ENCODE measurements around the gene TMEM42. TPM values are rescaled to one million over a fixed set of nuclear protein-coding genes. Genes with fewer than 3 reads are reported as not detected.

The TMEM42 gene
- total and polyA plus RNA-seq, 2 of the 13 experiments (the other 11 are each of a cell fraction or from before 2014, with no cell fraction given): 5.5 to 24.5 TPM

- H3K36me3 ChIP-seq (replicated peaks in 1 of 2; ENCODE audit: control insufficient read depth in 1 of 2, insufficient read depth in 2 of 2, low read length in 2 of 2): peaks cover 8 to 66% of the 10 kb centered on the region in 2 experiments
- no peaks in the 10 kb centered on the region for H3K4me1 ChIP-seq (ENCODE audit: insufficient read depth, low read length)
- H3K9ac ChIP-seq (ENCODE audit: insufficient read depth, low read depth, low read length): no peak overlapping the region
- intact Hi-C loops (cut with micrococcal nuclease; ENCODE audit: unreplicated experiment) (no loop called here), in situ Hi-C loops (cut with HindIII; ENCODE audit: extremely low pct_ligation_motif_present, low pct_unique_long_range_greater_than_20kb) (no loop called here)
- ATAC-seq: no peak
- no peaks in the 10 kb centered on the region for H3K9me3 ChIP-seq (ENCODE audit: low read length)
- FAIRE-seq: no peak
- WGBS (ENCODE audit: low lambda C conversion rate): 91% methylated on average over 2 of the region's 2 CpGs
- H3K27me3 ChIP-seq (ENCODE audit: control insufficient read depth in 1 of 2, insufficient read depth in 2 of 2, low read length in 2 of 2): no peaks in the 10 kb centered on the region
- H4K20me1 ChIP-seq (ENCODE audit: insufficient read depth, low read length): no peaks in the 10 kb centered on the region
- no peak for DNase-seq (ENCODE audit: low spot score)
- BruUV-seq (replicated peaks): no TSS peak
- H3K79me2 ChIP-seq (ENCODE audit: insufficient read depth, low read length): no peaks in the 10 kb centered on the region
- H3K27ac ChIP-seq (ENCODE audit: extremely low read length, insufficient read depth, low read length): no peak overlapping the region
- H3K4me3 ChIP-seq (replicated peaks in 1 of 3; ENCODE audit: insufficient read depth in 1 of 3, low read depth in 2 of 3, low read length in 3 of 3): no peak overlapping the region
- ChIA-PET POLR2A (no interaction called here), CTCF (ENCODE audit: low intra/inter-chr PET ratio, low total read pairs) (no interaction called here)
- TF ChIP-seq ZNF75D (CRISPR knock-in tag; IDR thresholded peaks at IDR 0.05; ENCODE audit: borderline replicate concordance): no peak
- no peak for TF ChIP-seq ZNF333 (CRISPR knock-in tag; IDR thresholded peaks at IDR 0.05; ENCODE audit: borderline replicate concordance)
- TF ChIP-seq ZBTB38 (CRISPR knock-in tag; IDR thresholded peaks at IDR 0.05): no peak
- TF ChIP-seq ZNF343 (CRISPR knock-in tag; IDR thresholded peaks at IDR 0.05): no peak
- no peak for TF ChIP-seq ZNF780A (CRISPR knock-in tag; IDR thresholded peaks at IDR 0.05)
- no peak for TF ChIP-seq SP5 (CRISPR knock-in tag; IDR thresholded peaks at IDR 0.05; ENCODE audit: borderline replicate concordance, low read depth)
- no peak for TF ChIP-seq SMARCC2 (IDR thresholded peaks at IDR 0.05)
- TF ChIP-seq, protein P1, sequence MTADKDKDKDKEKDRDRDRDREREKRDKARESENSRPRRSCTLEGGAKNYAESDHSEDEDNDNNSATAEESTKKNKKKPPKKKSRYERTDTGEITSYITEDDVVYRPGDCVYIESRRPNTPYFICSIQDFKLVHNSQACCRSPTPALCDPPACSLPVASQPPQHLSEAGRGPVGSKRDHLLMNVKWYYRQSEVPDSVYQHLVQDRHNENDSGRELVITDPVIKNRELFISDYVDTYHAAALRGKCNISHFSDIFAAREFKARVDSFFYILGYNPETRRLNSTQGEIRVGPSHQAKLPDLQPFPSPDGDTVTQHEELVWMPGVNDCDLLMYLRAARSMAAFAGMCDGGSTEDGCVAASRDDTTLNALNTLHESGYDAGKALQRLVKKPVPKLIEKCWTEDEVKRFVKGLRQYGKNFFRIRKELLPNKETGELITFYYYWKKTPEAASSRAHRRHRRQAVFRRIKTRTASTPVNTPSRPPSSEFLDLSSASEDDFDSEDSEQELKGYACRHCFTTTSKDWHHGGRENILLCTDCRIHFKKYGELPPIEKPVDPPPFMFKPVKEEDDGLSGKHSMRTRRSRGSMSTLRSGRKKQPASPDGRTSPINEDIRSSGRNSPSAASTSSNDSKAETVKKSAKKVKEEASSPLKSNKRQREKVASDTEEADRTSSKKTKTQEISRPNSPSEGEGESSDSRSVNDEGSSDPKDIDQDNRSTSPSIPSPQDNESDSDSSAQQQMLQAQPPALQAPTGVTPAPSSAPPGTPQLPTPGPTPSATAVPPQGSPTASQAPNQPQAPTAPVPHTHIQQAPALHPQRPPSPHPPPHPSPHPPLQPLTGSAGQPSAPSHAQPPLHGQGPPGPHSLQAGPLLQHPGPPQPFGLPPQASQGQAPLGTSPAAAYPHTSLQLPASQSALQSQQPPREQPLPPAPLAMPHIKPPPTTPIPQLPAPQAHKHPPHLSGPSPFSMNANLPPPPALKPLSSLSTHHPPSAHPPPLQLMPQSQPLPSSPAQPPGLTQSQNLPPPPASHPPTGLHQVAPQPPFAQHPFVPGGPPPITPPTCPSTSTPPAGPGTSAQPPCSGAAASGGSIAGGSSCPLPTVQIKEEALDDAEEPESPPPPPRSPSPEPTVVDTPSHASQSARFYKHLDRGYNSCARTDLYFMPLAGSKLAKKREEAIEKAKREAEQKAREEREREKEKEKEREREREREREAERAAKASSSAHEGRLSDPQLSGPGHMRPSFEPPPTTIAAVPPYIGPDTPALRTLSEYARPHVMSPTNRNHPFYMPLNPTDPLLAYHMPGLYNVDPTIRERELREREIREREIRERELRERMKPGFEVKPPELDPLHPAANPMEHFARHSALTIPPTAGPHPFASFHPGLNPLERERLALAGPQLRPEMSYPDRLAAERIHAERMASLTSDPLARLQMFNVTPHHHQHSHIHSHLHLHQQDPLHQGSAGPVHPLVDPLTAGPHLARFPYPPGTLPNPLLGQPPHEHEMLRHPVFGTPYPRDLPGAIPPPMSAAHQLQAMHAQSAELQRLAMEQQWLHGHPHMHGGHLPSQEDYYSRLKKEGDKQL (CRISPR knock-in tag; IDR thresholded peaks at IDR 0.05; ENCODE audit: low read depth): no peak
- TF ChIP-seq ZNF749 (CRISPR knock-in tag; IDR thresholded peaks at IDR 0.05; ENCODE audit: borderline replicate concordance): no peak
- TF ChIP-seq TP53 (CRISPR knock-in tag; conservative IDR thresholded peaks at IDR 0.05): no peak
- TF ChIP-seq HMGA1 (CRISPR knock-in tag; conservative IDR thresholded peaks at IDR 0.05): no peak
- TF ChIP-seq ARNT (IDR thresholded peaks at IDR 0.05): no peak
- TF ChIP-seq HDAC2 (CRISPR knock-in tag; IDR thresholded peaks at IDR 0.05): no peak
- TF ChIP-seq ZNF503 (CRISPR knock-in tag; IDR thresholded peaks at IDR 0.05): no peak
- TF ChIP-seq MATR3 (CRISPR knock-in tag; IDR thresholded peaks at IDR 0.05): no peak
- no peak for TF ChIP-seq ZNF773 (CRISPR knock-in tag; IDR thresholded peaks at IDR 0.05; ENCODE audit: borderline replicate concordance)
- TF ChIP-seq, protein P2, sequence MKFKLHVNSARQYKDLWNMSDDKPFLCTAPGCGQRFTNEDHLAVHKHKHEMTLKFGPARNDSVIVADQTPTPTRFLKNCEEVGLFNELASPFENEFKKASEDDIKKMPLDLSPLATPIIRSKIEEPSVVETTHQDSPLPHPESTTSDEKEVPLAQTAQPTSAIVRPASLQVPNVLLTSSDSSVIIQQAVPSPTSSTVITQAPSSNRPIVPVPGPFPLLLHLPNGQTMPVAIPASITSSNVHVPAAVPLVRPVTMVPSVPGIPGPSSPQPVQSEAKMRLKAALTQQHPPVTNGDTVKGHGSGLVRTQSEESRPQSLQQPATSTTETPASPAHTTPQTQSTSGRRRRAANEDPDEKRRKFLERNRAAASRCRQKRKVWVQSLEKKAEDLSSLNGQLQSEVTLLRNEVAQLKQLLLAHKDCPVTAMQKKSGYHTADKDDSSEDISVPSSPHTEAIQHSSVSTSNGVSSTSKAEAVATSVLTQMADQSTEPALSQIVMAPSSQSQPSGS (CRISPR knock-in tag; IDR thresholded peaks at IDR 0.05): no peak
- TF ChIP-seq ZNF382 (CRISPR knock-in tag; IDR thresholded peaks at IDR 0.05; ENCODE audit: borderline replicate concordance): no peak
- TF ChIP-seq DPF2 (CRISPR knock-in tag; IDR thresholded peaks at IDR 0.05; ENCODE audit: borderline replicate concordance, low read depth): no peak
- H2AFZ ChIP-seq (ENCODE audit: low read length): no peak overlapping the region
- no peak overlapping the region for H3K4me2 ChIP-seq (ENCODE audit: low read depth, low read length)
These were observed 19.3 kb upstream of the TMEM42 start for GRCh38 chr3:44842376-44842775.
